ENCODE measurements around the gene TUT7.

DNA sequence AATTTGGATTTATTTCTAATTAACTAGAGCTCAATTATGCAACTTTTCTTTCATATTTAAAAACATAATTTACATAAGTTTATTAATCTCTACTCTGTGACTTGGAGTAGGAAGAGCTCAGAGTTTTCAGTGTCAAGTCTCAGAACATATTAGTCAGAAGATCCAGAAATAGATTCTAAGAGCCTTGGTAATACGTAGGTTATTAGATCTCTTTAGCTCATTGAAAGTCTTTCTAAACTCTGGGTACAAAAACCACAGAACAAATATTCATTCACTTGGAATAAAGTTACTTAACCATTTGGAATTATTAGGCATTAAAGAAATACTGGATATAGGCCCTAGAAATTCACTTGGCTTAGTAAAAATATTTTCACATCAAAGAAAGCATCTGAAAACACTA lies 45.5 kb downstream of the TUT7 start:
- no peak for TF ChIP-seq SMC3 (IDR thresholded peaks at IDR 0.05; ENCODE audit: low read depth, low read length)
- TF ChIP-seq, protein P1, sequence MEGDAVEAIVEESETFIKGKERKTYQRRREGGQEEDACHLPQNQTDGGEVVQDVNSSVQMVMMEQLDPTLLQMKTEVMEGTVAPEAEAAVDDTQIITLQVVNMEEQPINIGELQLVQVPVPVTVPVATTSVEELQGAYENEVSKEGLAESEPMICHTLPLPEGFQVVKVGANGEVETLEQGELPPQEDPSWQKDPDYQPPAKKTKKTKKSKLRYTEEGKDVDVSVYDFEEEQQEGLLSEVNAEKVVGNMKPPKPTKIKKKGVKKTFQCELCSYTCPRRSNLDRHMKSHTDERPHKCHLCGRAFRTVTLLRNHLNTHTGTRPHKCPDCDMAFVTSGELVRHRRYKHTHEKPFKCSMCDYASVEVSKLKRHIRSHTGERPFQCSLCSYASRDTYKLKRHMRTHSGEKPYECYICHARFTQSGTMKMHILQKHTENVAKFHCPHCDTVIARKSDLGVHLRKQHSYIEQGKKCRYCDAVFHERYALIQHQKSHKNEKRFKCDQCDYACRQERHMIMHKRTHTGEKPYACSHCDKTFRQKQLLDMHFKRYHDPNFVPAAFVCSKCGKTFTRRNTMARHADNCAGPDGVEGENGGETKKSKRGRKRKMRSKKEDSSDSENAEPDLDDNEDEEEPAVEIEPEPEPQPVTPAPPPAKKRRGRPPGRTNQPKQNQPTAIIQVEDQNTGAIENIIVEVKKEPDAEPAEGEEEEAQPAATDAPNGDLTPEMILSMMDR (conservative IDR thresholded peaks at IDR 0.05; ENCODE audit: low read depth, low read length): no peak
- TF ChIP-seq CEBPB (IDR thresholded peaks at IDR 0.05; ENCODE audit: low read depth, low read length): no peak
- no peak for TF ChIP-seq MAFK (IDR thresholded peaks at IDR 0.05; ENCODE audit: low read depth, low read length)
- no peak for TF ChIP-seq POLR2A (IDR thresholded peaks at IDR 0.05; ENCODE audit: low read depth, low read length)
